SHP77 treated with DMSO at 0.1 percent for 48 hours (cell line): Measurements from ENCODE around the gene KCNC3.
"Not testable (repeated sequence)": the region's sequence is repeated elsewhere in the genome, so short reads cannot be mapped to it uniquely, and the experiment has no call there.

Source experiments
- DNase-seq: peaks from one replicate; lab custom pipeline; 2025; lab: John Stamatoyannopoulos, UW

Gene KCNC3

GRCh38 chr19:50353487-50353880 is 24.3 kb upstream of the KCNC3 start:
- DNase-seq, result not testable (repeated sequence)

DNA sequence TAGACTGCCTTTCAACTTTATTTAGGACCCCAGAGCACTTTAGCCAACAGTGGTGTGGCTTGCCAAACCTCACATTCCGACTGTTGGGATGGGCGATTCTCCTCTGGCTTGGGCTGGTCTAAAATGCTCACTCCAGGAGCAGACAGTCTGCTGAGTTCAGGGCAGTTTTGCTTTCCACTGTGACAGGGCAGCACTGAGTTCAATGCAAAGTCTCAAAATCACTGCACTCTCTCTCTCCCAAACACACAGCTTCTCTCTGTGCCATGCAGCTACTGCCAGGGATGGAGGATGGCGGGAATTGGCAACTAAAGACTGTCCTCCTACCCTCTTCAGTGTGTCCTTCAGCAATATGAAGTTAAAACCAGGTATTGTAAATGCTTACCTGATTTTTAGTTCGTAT is 23.1 kb upstream of the KCNC3 start:
- DNase-seq, result no peak

DNA sequence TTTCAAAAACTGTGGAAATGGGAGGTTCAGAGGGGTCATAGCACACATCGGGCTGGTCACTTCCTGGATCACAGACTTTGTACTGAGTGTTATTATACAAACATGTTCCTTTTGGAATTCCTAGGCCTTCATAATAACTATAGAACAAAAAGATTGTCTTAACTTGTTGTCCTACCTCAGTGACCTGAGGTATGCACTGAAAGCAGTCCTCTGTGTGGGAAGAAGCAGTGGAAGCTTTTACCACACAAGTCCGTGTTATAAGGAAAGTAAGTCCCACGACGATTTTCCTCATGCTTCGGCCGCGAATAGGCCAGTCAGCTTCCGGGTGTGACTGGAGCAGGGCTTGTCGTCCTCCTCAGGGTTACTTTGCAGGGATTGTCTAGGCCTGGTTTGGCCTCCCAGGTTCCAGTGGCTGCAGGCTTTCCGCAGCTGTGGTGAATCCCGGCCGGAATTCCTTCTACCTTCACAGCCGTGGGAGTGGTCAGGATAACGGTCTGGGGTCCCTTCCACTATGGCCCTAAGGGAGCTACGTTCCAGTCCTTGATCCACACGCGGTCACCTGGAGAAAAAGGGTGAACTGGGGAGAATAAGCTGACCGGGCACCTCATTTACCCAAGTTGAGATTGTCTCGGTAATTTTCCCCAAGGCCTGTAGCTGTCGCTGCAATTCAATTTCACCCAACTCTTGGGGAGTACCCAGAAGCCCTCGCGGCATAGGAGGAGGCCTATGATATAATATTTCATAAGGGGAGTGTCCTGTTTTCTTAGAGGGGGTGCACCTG is 20.3 kb upstream of the KCNC3 start:
- DNase-seq, result no peak

GRCh38 chr19:50347089-50347581 is 18.0 kb upstream of the KCNC3 start:
- not testable (repeated sequence) for DNase-seq

GRCh38 chr19:50344661-50345318 is 15.6 kb upstream of the KCNC3 start:
- DNase-seq, result no peak

- DNase-seq, result no peak
Measured at GRCh38 chr19:50341091-50341564, 12.0 kb upstream of the KCNC3 start.

DNA sequence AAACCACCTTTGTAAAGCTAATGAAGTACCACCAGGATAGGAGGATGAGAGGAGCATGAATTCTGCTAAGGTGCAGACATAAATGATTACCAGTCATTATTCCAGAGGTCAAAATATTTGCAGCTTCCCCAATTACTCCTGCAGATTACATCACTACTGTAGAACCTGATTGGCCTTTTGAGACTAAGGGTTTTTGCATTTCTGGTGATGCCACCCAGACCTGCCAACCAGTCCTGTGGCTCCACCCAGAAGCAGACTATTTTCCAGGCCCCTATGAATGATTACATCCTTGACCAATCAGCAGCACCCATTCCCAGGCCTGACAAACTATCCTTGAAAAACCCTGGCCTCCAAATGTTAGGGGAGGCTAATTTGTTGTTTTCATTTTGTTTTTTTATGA is 11.2 kb upstream of the KCNC3 start:
- DNase-seq, result no peak

DNA sequence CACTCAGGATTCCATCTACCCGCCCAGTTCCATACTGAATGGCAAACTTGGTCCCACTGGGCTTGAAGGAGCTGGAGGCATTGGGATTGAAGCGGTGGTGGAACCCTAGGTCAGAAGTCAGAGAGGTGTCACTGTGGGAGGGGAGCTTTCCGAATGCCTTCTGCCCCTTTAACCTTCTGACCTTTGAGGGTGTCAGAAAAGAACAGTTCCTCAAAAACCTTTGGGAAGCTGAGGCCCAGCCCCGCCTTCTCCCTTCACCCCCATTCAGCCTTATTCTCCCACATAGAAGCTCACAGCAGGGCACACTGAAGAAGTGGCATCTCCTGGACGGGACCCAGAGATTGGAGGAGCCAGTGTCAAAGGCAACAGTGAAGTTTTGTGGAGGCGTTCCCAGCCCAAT is 7.9 kb upstream of the KCNC3 start:
- not testable (repeated sequence) for DNase-seq

DNA sequence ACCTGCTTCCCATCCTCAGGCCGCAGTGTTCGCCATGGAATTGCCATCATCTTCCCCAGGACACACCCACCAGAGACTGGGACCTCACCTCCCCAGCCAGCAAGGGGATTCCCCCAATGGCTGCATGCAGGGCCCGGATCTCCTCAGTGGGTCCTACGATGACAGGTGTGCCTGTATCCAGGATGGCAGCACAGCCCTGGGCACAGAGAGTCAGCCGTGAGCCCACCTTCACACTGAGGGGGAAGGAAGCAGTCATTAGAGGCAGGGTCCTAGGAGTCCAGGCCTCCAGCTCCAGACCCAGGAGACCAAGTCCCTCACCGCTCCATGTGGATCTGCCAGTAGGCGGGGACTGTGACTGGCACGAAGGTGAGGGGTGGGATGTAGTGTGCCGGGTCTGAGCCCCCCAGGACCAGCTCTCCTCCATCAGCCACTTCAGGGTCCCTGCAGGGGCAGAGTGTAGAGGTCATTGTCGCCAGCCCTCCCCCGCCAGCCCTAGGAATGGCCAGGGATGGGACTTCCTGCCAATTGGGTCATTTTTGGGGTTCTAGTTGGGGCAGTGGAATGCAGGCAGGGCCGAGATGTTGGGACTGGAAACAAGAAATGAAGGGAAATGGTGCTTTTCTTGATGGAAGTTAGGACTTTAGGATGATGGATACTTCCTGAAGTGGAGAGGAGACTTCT is 5.7 kb upstream of the KCNC3 start:
- DNase-seq, result no peak

DNA sequence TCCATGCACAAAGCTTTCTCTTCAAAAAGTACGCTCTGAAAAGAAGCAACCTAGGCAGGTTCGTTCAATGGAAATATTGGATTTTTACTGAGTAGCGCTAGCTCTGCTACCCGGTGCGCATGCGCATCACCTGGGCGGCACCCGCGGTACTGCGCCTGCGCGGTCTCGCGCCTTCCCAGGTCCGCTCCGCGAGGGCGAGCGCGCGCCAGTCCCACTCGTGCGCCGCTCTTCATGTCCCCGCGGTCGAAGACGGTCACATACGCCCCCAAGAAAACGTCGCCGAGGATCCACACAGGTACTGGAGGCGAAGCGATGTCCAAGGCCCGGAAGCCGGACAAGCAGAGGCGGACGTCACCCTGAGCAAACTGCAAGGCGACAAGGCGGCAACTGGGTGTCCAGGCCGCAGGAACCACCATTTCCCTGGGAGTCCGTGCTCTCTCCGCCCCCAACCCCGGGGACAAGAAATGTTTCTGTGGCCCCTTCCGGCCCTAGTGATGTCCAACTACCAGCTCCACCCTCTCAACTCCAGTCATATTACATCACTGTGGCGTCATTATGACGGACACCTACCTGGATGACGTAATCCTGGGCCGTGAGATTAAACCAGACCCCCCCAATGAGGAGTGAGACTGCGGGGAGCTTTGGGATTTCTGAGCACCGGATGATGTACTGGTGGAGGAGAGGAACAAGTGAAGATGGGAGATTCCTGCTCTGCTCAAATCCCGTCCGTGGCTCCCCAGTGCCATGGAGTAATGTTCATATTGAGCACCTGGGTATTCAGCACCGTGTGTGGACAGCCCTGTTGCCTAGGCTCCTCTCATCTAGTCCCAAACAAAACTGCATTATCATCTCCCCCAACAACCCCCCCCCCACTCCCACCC is 4.8 kb upstream of the KCNC3 start:
- DNase-seq, result peak; percentile 81

DNA sequence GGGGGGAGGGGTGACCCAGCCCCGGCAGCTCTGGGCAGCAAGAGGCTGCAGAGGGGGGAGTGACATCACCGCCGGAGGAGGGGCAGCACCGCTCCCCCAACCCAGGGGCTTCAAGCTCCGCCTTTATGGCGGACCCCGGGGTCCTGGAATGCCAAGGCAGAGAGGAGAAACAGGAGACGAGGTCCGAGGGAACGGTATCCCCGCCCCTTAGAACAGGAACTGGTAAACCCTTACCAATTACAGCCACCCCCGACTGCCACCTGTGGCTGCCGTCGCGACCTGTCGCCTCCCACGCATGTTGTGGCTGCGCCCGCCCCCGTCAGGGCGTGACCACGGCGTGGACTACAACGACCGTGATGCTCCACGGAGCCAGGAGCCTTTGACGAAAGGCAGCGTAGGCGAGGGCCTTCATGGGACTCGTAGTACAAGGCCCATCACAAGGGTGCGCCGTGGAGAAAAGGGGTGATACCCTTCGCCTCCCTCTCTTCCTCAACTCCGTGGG is 4.1 kb upstream of the KCNC3 start:
- peak; percentile 81 for DNase-seq

GRCh38 chr19:50332244-50333038 is 3.3 kb upstream of the KCNC3 start:
- DNase-seq, result no peak

DNA sequence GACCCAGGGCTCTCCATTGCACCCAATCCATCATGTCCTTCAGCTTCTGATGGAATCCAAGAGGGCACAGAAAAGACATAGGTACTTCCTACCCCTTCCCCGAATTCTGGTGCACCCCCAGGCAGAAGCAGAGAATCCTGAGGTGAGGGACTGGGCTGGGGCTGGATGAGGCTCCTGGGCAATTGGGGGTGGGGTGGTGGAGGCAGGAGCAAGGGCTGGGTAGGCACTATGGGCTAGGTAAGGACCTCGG is 2.7 kb upstream of the KCNC3 start:
- DNase-seq, result no peak

- no peak for DNase-seq
Measured at GRCh38 chr19:50331221-50331993, 2.2 kb upstream of the KCNC3 start.

- DNase-seq, result peak; percentile 65
Measured at GRCh38 chr19:50330365-50331078, 1.3 kb upstream of the KCNC3 start.

DNA sequence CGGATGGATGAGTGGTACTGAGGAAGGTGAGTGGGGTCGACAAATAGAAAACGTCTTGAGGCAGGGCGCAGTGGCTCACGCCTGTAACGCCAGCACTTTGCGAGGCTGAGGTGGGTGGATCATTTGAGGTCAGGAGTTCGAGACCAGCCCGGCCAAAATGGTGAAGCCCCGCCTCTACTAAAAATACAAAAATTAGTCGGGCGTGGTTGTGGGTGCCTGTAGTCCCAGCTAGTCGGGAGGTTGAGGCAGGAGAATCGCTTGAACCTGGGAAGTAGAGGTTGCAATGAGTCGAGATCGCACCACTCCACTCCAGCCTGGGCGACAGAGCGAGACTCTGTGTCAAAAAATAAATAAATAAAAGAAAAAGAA is 733 bp upstream of the KCNC3 start:
- not testable (repeated sequence) for DNase-seq

DNA sequence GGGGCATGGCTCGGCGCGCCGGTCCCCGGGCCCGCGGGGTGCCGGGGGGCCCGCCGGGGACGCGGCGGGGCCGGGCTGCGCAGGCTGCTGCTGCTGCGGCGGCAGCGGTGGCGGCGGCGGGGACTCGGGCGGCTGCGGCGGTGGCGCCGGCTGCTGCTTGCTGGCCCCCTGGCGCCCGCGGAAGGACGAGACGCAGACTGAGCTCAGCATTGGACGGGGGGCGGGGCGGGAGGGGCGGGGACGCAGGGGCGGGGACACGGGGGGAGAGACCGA is 368 bp downstream of the KCNC3 start:
- no peak for DNase-seq

DNA sequence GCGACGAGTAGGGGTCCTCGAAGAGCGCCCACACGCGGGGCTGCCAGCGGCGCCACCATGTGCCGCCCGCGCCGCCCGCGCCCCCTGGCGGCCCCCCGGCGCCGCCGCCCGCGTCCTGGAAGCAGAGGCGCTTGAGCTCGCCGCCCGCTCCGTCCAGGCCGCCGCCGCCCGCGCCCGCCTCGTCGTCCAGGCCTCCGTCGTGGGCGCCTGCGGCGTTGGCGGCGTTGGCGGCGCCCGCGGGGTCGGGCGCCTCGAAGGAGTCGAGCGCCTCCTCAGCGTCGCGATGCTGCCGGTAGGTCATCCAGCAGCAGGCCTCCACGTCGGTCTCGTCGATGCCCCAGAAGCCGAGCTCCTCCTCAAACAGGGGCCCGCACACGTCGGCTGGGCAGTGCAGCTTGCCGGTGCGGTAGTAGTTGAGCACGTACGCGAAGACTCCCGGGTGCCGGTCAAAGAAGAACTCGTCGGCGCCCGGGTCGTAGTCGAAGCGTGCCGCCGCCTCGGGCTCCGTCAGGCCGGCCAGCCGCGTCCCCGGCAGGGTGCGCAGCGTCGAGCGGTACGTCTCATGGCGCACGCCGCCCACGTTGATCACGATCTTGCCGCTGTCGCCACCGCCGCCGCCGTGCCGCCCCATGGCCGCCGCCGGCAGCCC is 829 bp downstream of the KCNC3 start:
- DNase-seq, result no peak

DNA sequence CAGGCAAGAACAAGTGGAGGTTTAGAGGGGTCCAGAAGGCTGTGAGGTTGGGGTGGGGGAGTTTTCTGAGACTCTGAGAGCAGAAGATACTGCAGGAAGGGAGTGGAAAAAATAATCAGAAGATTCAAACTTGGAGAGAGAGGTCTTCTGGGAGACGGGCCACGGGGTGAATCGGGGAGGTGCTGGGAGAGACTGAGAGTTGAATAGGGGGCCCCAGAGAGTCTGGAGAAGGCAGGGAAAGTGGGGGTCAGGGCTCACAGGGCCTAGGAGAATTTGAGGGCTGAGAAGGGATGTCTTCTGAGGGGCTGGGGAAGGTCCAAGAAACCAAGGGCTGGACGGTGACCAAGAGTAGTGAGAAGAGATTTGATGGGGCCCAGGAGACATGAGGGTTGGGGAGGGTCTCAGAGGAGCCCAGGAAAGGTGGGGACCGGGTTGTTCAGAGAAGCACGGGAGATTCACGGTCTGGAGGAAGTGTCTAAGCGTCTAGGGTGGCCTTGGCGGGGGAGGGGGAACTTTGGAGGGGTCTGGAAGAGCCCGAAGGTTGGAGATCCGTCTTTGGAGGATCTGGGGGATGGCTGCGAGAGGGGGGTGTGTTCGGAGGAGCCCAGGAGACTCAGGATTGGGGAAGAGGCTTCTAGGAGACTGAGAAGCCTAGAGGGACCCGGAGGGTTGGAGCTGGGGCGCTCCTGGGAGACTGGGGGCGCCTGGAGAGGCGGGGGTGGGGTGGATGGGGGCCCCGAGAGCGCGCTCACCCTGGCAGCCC is 1.5 kb downstream of the KCNC3 start:
- DNase-seq, result no peak
